Activated T-cell treated with anti-CD3 and anti-CD28 coated beads for 48 hours (primary cell): Measurements from ENCODE around the gene IQCE.
"Not testable (repeated sequence)": the region's sequence is repeated elsewhere in the genome, so short reads cannot be mapped to it uniquely, and the experiment has no call there.

Experiments used
- DNase-seq: peaks from one replicate; pipeline ENCODE4 v3.0.0-alpha.2; 2020; ENCODE audit warnings: low read depth

IQCE gene

GRCh38 chr7:2521952-2522591 lies 36.7 kb upstream of the IQCE start:
- DNase-seq, result peak; percentile 70

DNA sequence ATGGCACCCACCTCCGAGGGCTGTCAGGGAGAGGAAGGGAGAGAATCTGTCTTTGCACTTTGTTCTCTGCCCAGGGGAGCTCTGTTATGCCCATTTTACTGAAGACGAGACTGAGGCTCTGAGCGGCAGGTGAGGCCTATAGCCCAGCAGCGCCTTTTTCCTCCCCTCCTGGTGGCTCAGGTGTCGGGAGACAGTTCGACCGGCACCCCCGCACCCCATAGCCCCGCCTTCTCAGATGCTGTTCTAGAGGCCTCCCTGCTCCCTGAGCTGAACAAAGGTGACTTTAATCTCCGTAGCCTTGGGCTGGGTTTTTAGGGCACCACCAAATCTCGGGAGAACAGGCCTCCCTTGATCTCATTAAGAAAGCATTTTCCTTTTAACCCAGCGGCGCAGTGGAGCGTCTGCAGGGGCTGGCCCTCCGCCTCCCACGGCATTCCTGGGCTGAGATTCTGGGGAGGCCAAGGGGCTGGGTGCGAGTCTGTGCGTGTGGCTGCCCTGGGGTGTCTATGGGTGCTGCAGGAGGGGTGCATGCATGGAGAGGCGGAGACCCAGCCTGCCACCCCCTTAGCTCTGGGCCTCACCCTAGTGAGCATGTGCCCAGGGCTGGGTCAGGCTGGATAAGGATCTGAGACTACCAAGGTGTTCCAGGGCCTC lies 35.9 kb upstream of the IQCE start:
- no peak for DNase-seq

- DNase-seq, result no peak
Observed at GRCh38 chr7:2523461-2523936, 35.3 kb upstream of the IQCE start.

GRCh38 chr7:2523941-2524807 lies 34.6 kb upstream of the IQCE start:
- no peak for DNase-seq

DNA sequence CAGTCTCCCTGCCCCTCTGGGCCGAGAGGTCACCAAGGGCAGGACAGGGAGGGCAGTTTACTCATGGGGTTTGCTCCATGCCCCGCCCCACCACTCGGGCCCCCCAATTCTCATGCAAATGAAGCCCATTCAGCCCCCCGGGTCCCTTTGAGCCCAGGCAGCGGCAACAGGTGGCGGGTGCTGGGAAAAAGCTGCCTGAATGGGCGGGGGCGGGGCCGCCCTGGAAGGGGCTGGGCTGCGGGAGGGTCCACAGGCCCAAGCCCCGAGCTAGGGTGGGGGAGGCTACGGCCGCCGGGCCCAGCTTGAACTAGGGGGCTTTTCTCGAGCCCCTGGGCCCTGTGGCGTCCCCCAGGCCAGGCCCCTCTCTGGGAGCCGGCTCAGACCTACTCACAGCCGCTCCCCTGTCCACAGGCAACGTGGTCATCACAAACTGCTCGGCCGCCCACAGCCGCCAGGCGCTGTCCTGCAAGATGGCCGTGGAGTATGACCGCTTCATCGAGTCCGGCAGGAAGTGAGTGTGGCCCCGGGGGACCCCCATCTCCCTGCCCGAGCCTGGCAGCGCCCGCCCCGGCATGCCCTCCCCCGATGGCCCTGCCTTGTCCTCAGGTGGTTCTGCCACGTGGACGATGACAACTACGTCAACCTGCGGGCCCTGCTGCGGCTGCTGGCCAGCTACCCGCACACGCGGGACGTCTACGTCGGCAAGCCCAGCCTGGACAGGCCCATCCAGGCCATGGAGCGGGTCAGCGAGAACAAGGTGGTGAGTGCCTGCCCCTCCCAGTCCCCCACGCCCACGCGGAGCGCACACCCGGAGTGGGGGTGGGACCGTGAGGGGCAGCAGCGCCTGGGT lies 33.7 kb upstream of the IQCE start:
- no peak for DNase-seq

- no peak for DNase-seq
Observed at GRCh38 chr7:2525658-2526630, 32.8 kb upstream of the IQCE start.

- DNase-seq, result no peak
Observed at GRCh38 chr7:2526659-2527504, 31.9 kb upstream of the IQCE start.

- no peak for DNase-seq
Observed at GRCh38 chr7:2527505-2528467, 31.0 kb upstream of the IQCE start.

GRCh38 chr7:2528481-2529095 lies 30.2 kb upstream of the IQCE start:
- no peak for DNase-seq

DNA sequence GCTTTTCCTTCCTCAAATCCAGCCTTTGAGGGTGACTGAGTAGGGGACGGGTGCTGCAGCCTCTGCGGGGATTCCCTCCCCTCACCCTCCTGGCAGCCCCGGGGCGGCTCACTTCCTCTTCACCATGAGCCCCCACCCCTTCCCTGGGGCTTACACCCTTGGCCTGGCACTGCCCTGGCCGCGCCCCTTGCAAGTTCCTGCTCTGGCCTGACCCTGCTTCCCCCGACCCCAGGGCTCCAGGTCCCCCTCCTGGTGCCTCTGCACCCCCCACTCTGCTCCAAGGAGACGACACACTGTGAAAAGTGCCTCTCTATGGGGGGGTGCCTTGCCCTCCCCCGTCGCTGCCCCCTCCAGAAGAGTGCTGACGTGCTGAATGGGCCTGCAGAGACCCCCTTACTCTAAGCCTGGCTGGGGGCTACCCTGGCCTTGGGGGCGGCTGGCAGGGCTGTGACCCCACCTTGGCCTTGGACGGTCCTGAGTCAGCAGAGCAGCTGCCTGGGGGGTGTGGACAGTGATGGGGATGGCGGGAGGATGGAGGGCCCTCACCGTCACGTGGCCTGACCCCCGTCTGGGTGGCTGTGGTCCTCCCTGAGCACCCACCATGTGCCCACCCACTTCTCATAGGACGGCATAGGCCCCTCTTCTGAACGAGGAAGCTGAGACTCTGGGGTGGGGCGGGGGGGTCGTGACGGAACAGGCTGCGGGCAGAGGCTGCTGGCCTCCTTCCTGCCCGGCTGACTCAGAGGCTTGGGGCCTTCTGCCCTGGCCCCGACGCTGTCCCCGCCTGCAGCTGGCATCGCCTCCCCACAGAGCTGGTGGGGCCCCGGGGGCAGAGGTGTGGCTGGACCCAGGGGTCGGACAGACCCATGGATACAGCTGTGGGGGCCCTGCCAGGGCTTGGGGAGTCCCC lies 29.4 kb upstream of the IQCE start:
- DNase-seq, result peak; percentile 49

DNA sequence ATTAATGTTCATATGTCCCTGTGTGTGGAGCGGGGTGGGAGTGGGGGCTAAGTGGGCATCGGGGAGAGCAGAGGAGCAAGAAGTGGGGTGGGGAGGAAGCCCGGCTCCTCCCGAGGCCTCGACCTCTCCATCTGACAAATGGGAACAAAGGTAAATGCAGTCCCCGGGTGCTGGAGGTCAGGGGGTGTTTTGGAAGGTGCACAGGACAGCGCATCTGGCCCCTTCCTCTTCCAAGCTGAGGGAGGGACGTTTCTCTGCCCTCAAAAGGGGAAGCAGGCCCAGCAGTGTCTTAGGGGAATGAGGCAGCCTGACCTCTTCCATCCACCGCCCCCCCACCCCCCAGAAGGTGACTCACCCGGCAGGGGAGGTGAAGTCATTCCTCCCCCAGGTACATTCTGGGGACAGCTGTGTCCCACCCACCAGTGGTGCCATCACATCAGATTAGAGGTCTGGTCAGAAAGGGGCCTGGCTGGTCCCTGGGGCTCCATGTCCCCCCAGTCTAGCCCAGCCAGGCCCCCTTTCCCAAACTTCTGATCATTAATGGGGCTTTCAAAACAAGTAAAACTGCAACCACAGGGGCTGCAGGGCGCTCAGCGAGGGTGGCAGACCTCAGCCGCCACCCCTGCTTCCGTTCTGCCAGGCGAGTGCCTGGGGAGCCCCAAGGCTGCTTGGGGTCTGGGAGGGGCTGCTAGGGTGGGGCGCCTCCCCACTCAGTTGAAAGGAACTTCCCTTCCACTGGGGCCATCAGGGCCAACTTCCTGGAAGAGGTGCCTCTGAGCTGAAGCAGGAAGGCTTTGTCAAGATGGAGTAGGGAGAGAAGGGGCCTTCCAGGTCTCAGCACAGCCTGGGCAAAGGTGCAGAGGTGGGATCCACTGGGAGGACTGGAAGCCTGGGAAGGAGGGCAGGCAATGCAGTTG lies 28.4 kb upstream of the IQCE start:
- peak; percentile 59 for DNase-seq

GRCh38 chr7:2530994-2531795 lies 27.6 kb upstream of the IQCE start:
- not testable (repeated sequence) for DNase-seq

DNA sequence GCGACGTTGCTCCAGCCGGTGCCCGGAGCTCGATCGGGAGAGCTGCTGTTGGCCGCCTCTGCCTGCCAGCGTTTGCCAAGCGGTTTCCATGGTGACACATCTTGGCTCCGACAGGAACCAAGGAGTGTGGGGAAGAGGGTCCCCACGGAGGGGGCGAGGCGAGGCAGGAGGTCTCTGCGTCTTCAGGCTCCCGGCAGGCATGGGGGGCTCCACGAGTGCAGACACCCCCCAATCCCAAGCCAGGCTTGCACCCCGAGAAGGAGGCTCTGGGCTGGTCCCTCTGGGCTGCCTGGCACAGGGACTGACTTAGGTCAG lies 27.0 kb upstream of the IQCE start:
- not testable (repeated sequence) for DNase-seq

DNA sequence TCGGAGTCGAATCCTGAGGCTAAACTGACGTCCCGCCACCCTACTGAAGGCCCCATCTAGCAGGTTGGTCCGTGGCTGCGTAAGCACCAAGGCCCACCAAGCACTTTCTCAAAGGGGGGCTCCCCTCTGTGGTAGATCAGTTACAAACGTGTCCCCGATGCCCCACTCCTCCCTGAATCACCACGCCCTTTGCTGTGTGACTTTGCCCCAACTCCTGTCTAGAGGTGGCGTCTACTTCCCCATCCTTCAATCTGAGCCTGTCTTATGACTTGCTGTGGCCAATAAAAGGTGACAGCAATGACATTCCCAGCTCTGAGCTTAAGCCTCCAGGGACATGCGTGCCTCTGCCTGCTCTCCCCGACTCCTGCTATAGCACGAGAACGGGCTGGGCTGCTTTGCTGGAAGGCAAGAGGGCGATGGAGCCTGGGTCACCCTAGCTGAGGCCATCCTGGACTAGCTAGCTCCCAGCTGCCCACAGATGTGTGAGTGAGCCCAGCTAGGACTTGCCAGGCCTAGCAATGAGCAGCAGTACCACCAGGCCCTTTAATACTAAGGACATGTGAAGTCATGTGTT lies 26.5 kb upstream of the IQCE start:
- not testable (repeated sequence) for DNase-seq

DNA sequence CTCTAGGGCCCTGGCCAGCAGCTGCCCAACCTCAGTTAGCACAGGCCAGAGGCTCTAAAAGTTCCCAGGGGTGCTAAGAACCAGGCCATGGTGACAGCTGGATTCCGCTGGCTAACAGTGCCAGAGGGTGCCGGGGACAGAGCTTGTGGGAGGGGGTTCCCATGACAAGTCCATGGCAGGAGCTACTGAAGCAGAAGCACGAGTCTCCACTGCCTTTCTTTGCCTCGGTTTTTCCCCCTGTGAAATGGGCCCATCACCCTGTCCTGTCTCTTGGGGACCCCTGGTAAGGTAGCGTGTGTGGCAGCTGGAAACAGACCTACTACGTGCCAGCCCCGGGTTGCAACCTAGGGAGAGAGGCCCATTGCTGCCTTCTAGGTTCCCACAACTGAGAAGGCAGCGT lies 26.0 kb upstream of the IQCE start:
- DNase-seq, result not testable (repeated sequence)
